ENCODE measurements around the gene TMEM202. TPM values are rescaled to one million over a fixed set of nuclear protein-coding genes. Genes with fewer than 3 reads are reported as not detected.

The TMEM202 gene
- total and polyA plus RNA-seq, 10 of the 15 experiments (the other 5 are each of a cell fraction or from before 2014, with no cell fraction given): not detected

DNA sequence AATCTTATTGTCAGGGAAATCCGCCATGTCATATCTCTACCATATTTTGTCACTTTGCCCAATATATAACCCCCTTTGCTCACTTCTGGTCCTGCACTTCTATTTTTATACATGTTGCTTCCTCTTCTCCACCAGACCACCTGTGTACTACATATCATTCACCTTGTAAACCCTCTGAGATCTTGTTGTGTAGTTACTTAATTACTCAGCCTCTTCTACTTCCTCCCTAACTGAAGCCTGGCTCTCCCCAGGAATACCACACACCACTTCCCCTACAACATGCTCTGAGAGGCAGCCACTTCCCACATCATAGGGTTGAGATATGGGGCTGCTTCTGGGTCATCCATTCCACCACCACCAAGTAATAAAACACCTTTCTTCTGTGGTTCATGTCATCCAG lies 32.3 kb upstream of the TMEM202 start (continued):
- peak in 1 of 2 experiments; percentile 97; a peak in 2 of 4 replicates for TF ChIP-seq ETV6 (conservative IDR thresholded peaks at IDR 0.05 in 1 of 2, IDR thresholded peaks at IDR 0.05 in 1 of 2; ENCODE audit: borderline replicate concordance in 1 of 2, low read depth in 1 of 2)
- no peak for TF ChIP-seq RB1 (IDR thresholded peaks at IDR 0.05; ENCODE audit: borderline replicate concordance)
- TF ChIP-seq HDAC6 (IDR thresholded peaks at IDR 0.05; ENCODE audit: unreplicated experiment): no peak
- TF ChIP-seq SKIL (IDR thresholded peaks at IDR 0.05; ENCODE audit: low read depth, poor library complexity, severe bottlenecking): no peak
- no peak for TF ChIP-seq EZH2 (IDR thresholded peaks at IDR 0.05; ENCODE audit: borderline replicate concordance, control insufficient read depth, low read depth, low read length)
- TF ChIP-seq RAD21 (IDR thresholded peaks at IDR 0.05; ENCODE audit: insufficient read depth, low read depth, low read length): no peak
- no peak for TF ChIP-seq E4F1 (IDR thresholded peaks at IDR 0.05; ENCODE audit: borderline replicate concordance, partially characterized antibody)
- TF ChIP-seq CEBPB (IDR thresholded peaks at IDR 0.05; ENCODE audit: borderline replicate concordance in 1 of 2, low read depth in 2 of 2, low read length in 2 of 2): no peak
- TF ChIP-seq KAT2A (conservative IDR thresholded peaks at IDR 0.05; ENCODE audit: control insufficient read depth, low read depth, low read length): no peak
- TF ChIP-seq, protein P1, sequence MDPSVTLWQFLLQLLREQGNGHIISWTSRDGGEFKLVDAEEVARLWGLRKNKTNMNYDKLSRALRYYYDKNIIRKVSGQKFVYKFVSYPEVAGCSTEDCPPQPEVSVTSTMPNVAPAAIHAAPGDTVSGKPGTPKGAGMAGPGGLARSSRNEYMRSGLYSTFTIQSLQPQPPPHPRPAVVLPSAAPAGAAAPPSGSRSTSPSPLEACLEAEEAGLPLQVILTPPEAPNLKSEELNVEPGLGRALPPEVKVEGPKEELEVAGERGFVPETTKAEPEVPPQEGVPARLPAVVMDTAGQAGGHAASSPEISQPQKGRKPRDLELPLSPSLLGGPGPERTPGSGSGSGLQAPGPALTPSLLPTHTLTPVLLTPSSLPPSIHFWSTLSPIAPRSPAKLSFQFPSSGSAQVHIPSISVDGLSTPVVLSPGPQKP (IDR thresholded peaks at IDR 0.05; ENCODE audit: low read depth, low read length): no peak
- TF ChIP-seq, protein P2, sequence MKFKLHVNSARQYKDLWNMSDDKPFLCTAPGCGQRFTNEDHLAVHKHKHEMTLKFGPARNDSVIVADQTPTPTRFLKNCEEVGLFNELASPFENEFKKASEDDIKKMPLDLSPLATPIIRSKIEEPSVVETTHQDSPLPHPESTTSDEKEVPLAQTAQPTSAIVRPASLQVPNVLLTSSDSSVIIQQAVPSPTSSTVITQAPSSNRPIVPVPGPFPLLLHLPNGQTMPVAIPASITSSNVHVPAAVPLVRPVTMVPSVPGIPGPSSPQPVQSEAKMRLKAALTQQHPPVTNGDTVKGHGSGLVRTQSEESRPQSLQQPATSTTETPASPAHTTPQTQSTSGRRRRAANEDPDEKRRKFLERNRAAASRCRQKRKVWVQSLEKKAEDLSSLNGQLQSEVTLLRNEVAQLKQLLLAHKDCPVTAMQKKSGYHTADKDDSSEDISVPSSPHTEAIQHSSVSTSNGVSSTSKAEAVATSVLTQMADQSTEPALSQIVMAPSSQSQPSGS (IDR thresholded peaks at IDR 0.05; ENCODE audit: low read length): peak; percentile 82
- TF ChIP-seq CBX3 (IDR thresholded peaks at IDR 0.05; ENCODE audit: borderline replicate concordance, low read depth): no peak
- TF ChIP-seq, protein P3, sequence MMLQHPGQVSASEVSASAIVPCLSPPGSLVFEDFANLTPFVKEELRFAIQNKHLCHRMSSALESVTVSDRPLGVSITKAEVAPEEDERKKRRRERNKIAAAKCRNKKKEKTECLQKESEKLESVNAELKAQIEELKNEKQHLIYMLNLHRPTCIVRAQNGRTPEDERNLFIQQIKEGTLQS (IDR thresholded peaks at IDR 0.05; ENCODE audit: borderline replicate concordance, extremely low read depth, low read depth, low read length): no peak
- no peak for TF ChIP-seq ZNF592 (IDR thresholded peaks at IDR 0.05)
- no peak for TF ChIP-seq LARP7 (IDR thresholded peaks at IDR 0.05)
- no peak for TF ChIP-seq NR2C2 (IDR thresholded peaks at IDR 0.05; ENCODE audit: borderline replicate concordance, control insufficient read depth, insufficient read length, low read depth)
- peak; percentile 54 for TF ChIP-seq BCL11A (IDR thresholded peaks at IDR 0.05; ENCODE audit: low read depth, low read length)
- TF ChIP-seq HDGF (IDR thresholded peaks at IDR 0.05): no peak

All from GM12878 (cell line).